Renal cortex interstitium (tissue), 11 donors: Measurements from ENCODE around the gene PMM1. TPM values are rescaled to one million over a fixed set of nuclear protein-coding genes. Genes with fewer than 3 reads are reported as not detected.

Source experiments
- DNase-seq, 11 donors: peaks; one replicate each; pipeline ENCODE4 v3.0.0-alpha.2; 2013; ENCODE audit warnings: low read depth in 9 of 11, low spot score in 4 of 11; ENCODE audit errors: extremely low read depth in 1 of 11
- polyA plus RNA-seq, 3 donors: library from polyadenylated mRNA; unstranded; fragments of 120-200 nt; gene quantifications; one replicate each; pipeline ENCODE4 v1.2.1, GENCODE V29; 2013; ENCODE audit not compliant: insufficient read length in 3 of 3

The PMM1 gene
- polyA plus RNA-seq, 3 donors = 50.7 to 63.0 (median 57.8) TPM

GRCh38 chr22:41551877-41552582, 37.6 kb downstream of the PMM1 start:
- DNase-seq = no peak

- no peak for DNase-seq
Measured at GRCh38 chr22:41550952-41551491, 38.6 kb downstream of the PMM1 start.

DNA sequence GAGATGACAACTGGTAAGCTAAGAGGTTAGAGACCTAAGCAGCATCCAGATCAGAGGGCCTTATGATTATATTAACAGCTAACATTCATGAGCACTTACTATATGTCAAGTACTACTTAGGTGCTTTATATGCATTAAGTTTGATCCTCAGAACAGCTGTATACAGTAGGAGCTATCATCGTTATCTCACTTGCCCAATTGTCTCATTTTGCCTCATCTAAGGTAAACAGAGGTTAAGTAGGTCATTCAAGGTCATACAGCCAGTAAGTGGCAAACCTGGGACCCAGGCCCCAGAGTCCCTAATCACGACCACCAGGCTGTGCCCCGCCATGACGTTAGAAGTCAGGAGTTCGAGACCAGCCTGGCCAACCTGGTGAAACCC, 40.8 kb downstream of the PMM1 start:
- DNase-seq = no peak

GRCh38 chr22:41544671-41545476, 44.8 kb downstream of the PMM1 start:
- no peak for DNase-seq

- DNase-seq = peak; percentile 92 to 98 (median 96)
Measured at GRCh38 chr22:41543854-41544670, 45.6 kb downstream of the PMM1 start, which contains the start of gene POLR3H. Gene POLR3H (minus strand): TSS chr22:41544470. CDS start chr22:41544101, 369 bp downstream.

GRCh38 chr22:41542224-41542623, 47.4 kb downstream of the PMM1 start:
- no peak for DNase-seq

DNA sequence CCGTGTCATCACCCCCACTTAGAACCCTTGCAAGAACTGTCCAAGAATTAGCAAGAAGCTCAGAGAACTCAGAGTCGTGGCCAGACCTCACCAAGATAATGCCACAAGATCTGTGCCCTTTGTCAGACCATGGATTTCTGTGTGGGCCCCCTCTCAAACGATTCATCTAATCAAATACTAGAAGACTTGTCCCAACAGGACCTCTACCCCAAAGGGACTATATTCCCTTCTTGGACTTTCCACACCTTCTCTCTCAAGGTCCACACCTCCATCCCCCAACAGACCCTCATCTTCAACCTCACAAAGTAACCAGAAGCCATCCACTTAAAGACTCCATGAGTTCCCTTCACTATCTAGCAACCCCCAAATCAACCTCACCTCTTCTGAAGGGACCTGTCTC, 48.2 kb downstream of the PMM1 start:
- DNase-seq = no peak

- DNase-seq = no peak
Measured at GRCh38 chr22:41540365-41540764, 49.3 kb downstream of the PMM1 start.

- DNase-seq = no peak
Measured at GRCh38 chr22:41540006-41540315, 49.7 kb downstream of the PMM1 start.

DNA sequence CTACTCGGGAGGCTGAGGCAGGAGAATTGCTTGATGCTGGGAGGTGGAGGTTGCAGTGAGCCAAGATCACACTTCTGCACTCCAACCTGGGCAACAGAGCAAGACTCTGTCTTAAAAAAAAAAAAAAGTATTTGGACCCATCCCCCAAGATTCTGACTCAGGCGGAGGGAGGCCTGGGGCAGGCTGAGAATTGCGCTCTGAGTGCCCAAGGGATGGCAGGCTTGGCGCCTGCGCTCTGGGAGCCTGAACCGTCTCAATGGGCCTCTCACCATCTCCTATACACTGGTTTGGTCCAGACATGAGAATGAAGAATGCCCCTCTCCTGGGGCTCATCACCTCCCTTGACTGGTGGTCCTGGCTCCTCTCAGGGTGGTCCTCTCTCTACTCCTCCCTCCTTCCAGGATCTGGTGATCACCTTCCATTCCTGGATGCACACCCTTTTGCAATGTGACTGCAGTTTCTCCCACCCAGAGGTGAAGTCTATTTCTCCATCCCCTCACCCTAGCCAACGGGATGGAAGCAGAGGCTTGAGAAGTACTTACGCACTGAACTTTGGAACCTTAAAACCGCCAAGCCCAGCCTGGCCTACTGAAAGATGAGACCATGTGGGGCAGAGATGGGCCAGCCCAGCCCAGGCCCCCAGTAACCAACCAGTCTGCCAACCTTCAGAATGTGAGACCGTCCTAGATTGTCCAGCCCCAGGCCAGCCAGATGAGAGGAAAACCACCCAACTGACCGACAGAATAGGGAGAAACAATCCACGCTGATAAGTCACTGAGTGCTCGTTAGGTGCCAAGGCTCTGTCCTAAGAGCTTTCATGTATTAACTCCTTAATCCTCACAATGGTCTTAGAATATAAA, 50.3 kb downstream of the PMM1 start:
- no peak for DNase-seq

GRCh38 chr22:41538583-41538982, 51.1 kb downstream of the PMM1 start:
- no peak for DNase-seq

- no peak for DNase-seq
Measured at GRCh38 chr22:41537203-41537602, 52.4 kb downstream of the PMM1 start.

GRCh38 chr22:41535244-41535643, 54.4 kb downstream of the PMM1 start:
- DNase-seq = no peak

DNA sequence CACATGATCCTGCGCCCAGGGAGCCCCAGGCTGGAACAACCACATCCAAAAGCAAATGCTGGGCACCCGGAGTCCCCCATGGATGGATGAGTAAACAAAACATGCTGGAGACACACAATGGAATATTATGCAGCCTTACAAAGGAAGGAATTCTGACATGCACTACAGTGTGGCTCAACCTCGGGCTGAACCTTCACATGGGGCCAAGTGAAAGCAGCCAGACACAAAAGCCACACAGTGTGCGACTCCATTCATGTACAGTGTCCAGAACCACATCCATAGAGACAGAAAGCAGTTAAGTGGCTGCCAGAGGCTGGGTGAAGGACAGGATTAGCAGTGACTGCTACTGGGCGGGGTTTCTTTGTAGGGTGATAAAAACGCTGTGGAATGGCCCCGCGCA, 55.4 kb downstream of the PMM1 start:
- no peak for DNase-seq

- peak in 5 of 11 donors; percentile 30 to 58 (median 46) for DNase-seq
Measured at GRCh38 chr22:41532908-41533825, 56.5 kb downstream of the PMM1 start.

DNA sequence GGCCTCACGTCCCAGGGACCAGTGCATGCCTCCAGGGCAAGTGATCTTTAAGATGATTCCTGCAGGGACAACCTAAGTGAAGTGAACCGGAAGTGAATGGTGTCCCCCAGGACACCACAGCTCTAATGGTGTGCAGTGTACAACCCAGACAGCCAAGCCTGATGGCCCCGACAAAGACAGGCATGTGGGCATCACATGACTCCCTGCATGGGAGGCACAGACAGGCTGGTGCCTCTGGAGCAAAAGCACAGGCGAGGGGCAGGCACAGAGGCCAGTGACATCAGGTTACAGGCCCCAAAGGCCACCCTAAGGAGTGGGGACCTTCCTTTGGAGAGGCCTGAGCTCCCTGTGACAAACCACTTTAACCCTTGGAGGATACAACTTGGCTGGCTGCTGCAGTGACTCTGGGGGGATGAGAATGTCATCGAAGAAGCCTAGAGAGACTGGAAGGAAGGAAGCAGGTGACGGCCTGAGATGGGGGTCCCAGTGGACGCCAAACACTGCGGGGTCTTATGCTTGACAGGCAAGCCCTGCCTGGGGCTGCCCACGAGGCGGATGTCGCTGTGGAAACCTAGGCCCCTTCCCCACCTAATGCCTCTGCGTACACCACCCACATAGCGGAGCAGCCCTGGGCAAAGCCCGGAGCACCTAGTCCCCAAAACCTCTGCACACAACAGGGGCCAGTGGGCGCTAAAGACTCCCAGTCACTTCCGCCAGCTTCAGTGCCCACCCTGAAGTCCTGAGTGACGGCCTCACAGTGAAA, 57.7 kb downstream of the PMM1 start:
- DNase-seq = no peak
